GM12878 (cell line): Measurements from ENCODE around the gene ADARB1. TPM values are rescaled to one million over a fixed set of nuclear protein-coding genes. Genes with fewer than 3 reads are reported as not detected.

ENCODE experiments used
- ATAC-seq: fragments of 200-7000 bp; cut with Tn5 transposase; 3 replicates; pipeline ENCODE4 v1.9.1; 2020; ENCODE audit warnings: mild to moderate bottlenecking, moderate library complexity
- BruUV-seq: library from RNA; stranded (reverse); fragments of 400-500 nt; replicated peaks from 2 replicates; lab custom pipeline; 2021; lab: Mats Ljungman, UMichigan
- CTCF ChIA-PET: fragments of 300-600 bp; sonication (Branson Sonifier 250); formaldehyde crosslinking; extraction: SDS; loops from one replicate; lab custom pipeline; 2021; ENCODE audit warnings: inconsistent platforms; lab: Yijun Ruan, JAX
- POLR2A ChIA-PET: fragments of 350-600 bp; formaldehyde crosslinking; extraction: SDS; loops from one replicate; lab custom pipeline; 2021; ENCODE audit warnings: inconsistent platforms; lab: Charles Lee
- RAD21 ChIA-PET: fragments of 300-600 bp; sonication (Branson Sonifier 250); formaldehyde crosslinking; loops from one replicate; lab custom pipeline; 2023; ENCODE audit warnings: antibody characterized with exemption; ENCODE audit not compliant: unreplicated experiment; lab: Charles Lee
- SMC1A ChIA-PET: fragments of 300-600 bp; sonication (Branson Sonifier 250); formaldehyde crosslinking; loops from one replicate; lab custom pipeline; 2023; ENCODE audit not compliant: unreplicated experiment, uncharacterized antibody; lab: Charles Lee
- DNase-seq: peaks from one replicate; pipeline ENCODE4 v3.0.0-alpha.2; 2011; ENCODE audit warnings: low read depth, low spot score
- FAIRE-seq: peaks from 3 replicates; lab custom pipeline; 2011; peaks lifted over from hg19 to GRCh38; lab: Jason Lieb, UNC
- H2AFZ ChIP-seq: 2 replicates; pipeline ENCODE4 v1.6.0; 2011; ENCODE audit warnings: low read depth, low read length, control low read depth; ENCODE audit not compliant: control insufficient read depth
- H3K27ac ChIP-seq: 2 replicates; pipeline ENCODE4 v1.5.1; 2011; ENCODE audit warnings: control low read depth; ENCODE audit not compliant: control insufficient read depth, insufficient read depth
- H3K27me3 ChIP-seq, 2 experiments: replicated peaks in 1 of 2; 2 replicates each; pipeline versions ENCODE4 v1.6.0 to v1.6.1; 2011; ENCODE audit warnings: low read length in 1 of 2; ENCODE audit not compliant: control insufficient read depth in 2 of 2, insufficient read depth in 2 of 2
- H3K36me3 ChIP-seq, 2 experiments: 2 replicates each; pipeline ENCODE4 v1.5.1; 2011; ENCODE audit warnings: low read length in 1 of 2; ENCODE audit not compliant: control insufficient read depth in 2 of 2, insufficient read depth in 2 of 2
- H3K4me1 ChIP-seq: 2 replicates; pipeline ENCODE4 v1.6.1; 2011; ENCODE audit warnings: mild to moderate bottlenecking, low read length, moderate library complexity, mixed read lengths; ENCODE audit not compliant: control insufficient read depth, insufficient read depth
- H3K4me2 ChIP-seq: 2 replicates; pipeline ENCODE4 v1.6.0; 2011; ENCODE audit warnings: control low read depth; ENCODE audit not compliant: control insufficient read depth, insufficient read depth
- H3K4me3 ChIP-seq: fragments of 200-600 bp; sonication (generic); 2 replicates; pipeline ENCODE4 v1.5.1; 2016
- H3K79me2 ChIP-seq: 2 replicates; pipeline ENCODE4 v1.6.0; 2011; ENCODE audit warnings: low read length; ENCODE audit not compliant: control insufficient read depth, insufficient read depth
- H3K9ac ChIP-seq: 2 replicates; pipeline ENCODE4 v1.8.0; 2011; ENCODE audit warnings: low read length, control low read depth, mixed read lengths; ENCODE audit not compliant: control insufficient read depth, insufficient read depth
- H3K9me3 ChIP-seq: replicated peaks from 3 replicates; pipeline ENCODE4 v1.5.1; 2011; ENCODE audit warnings: mild to moderate bottlenecking, low read length; ENCODE audit not compliant: control insufficient read depth, insufficient read depth
- H4K20me1 ChIP-seq: 2 replicates; pipeline ENCODE4 v1.6.0; 2011; ENCODE audit not compliant: control insufficient read depth, insufficient read depth
- BACH1 ChIP-seq: fragments of 450-650 bp; IDR thresholded peaks from 2 replicates; pipeline ENCODE4 v1.6.1; 2017; ENCODE audit warnings: mild to moderate bottlenecking, borderline replicate concordance
- E2F8 ChIP-seq: fragments of 450-650 bp; IDR thresholded peaks from 2 replicates; pipeline ENCODE4 v1.6.1; 2018; ENCODE audit warnings: mild to moderate bottlenecking, low read depth, moderate library complexity; ENCODE audit not compliant: partially characterized antibody
- JUNB ChIP-seq: IDR thresholded peaks from 2 replicates; pipeline ENCODE4 v1.6.1; 2016; ENCODE audit warnings: antibody characterized with exemption, mild to moderate bottlenecking
- PAX5 ChIP-seq: IDR thresholded peaks from 2 replicates; pipeline ENCODE4 v1.6.1; 2011; ENCODE audit warnings: low read depth, low read length, borderline replicate concordance
- ZNF207 ChIP-seq: fragments of 450-650 bp; IDR thresholded peaks from 2 replicates; pipeline ENCODE4 v1.6.1; 2014; ENCODE audit warnings: antibody characterized with exemption, mild to moderate bottlenecking, borderline replicate concordance
- ZNF24 ChIP-seq: fragments of 450-650 bp; IDR thresholded peaks from 2 replicates; pipeline ENCODE4 v1.6.1; 2017; ENCODE audit warnings: antibody characterized with exemption, mild to moderate bottlenecking
- ZSCAN29 ChIP-seq: fragments of 450-650 bp; IDR thresholded peaks from 2 replicates; pipeline ENCODE4 v1.6.1; 2017; ENCODE audit warnings: mild to moderate bottlenecking, moderate library complexity
- WGBS: methylation state at CpG from one replicate; pipeline ENCODE4 v1.1.6; 2016; ENCODE audit warnings: low lambda C conversion rate; ENCODE audit not compliant: insufficient replicate concordance, insufficient coverage; ENCODE audit errors: missing lambda C conversion rate; 5-methylcytosine and 5-hydroxymethylcytosine counted together
- in situ Hi-C: fragments of 300-500 bp; cut with MboI; formaldehyde crosslinking; loops from 9 replicates; pipeline ENCODE4 v1.14.3; 2018; ENCODE audit warnings: mixed read lengths
- intact Hi-C: fragments of 100-400 bp; cut with micrococcal nuclease; formaldehyde crosslinking; loops from one replicate; pipeline ENCODE4 v1.14.2; 2022; ENCODE audit not compliant: unreplicated experiment
- polyA plus RNA-seq, 11 experiments: library from polyadenylated mRNA; depleted of rRNA in 4 of 11; unstranded in 6 of 11; stranded (reverse) in 5 of 11; fragments of >200 nt; fragmentation: Nextera tagmentation in 4 of 11; fragmentation: Illumina TruSeq in 1 of 11; extraction: Ambion mirVana in 4 of 11; extraction: Trizol in 1 of 11; gene quantifications; 1 replicate in 1 of 11; 2 replicates in 10 of 11; pipeline versions ENCODE4 v1.2.1 to v1.2.3, GENCODE V29; 2011 to 2016; ENCODE audit warnings: inconsistent platforms in 2 of 11, missing spikeins in 2 of 11, low read depth in 1 of 11
- total RNA-seq, 4 experiments: library from RNA; depleted of rRNA in 3 of 4; stranded (reverse); fragments of >200 nt in 3 of 4; fragmentation: Illumina TruSeq in 1 of 4; extraction: Trizol in 1 of 4; gene quantifications; 2 replicates each; pipeline versions ENCODE4 v1.2.1 to v1.2.3, GENCODE V29; 2013 to 2021
- TF ChIP-seq, protein P1 (sequence below): IDR thresholded peaks from 2 replicates; pipeline ENCODE4 v1.6.1; 2012; ENCODE audit warnings: low read length, inconsistent platforms

ADARB1 gene
- total and polyA plus RNA-seq, 10 of the 15 experiments (the other 5 are each of a cell fraction or from before 2014, with no cell fraction given): 5.7 to 61.7 (median 25.3) TPM

DNA sequence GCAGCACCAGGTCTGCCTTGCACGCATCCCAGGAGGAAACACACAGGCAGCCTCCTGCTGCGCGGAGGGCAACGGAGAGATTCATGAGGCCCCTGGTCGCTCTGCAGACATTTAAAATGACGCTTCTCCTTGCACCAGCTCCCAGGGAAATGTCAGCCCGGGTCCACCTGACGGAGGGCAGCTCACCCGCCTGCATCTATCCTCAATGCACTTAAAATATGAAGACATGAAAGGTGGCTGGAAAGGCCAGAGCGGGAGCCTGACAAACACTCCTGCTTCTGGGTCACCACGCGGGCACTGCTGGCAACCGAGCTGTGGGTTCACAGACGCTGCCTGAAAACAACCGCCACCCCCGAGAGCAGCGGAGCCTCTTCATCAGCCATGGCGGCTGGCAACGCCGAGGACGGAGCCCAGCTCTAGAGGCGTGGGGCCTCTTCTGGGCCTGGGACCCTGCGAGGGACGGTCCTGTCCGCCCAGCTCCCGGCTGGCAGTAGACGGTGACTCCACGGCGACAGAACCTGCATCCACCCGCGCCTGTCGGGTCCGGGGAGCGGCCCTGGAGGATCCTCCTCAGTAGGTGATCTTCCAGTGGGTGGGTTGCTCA lies 190.6 kb downstream of the ADARB1 start:
- CTCF ChIA-PET: interaction anchor here (0.7 kb wide), 1 partner anchor 137 kb away, joined by 3 read pairs; no protein-coding TSS in a partner anchor
- DNase-seq (no peak), FAIRE-seq (no peak), ATAC-seq (no peak)
- Histone ChIP-seq H3K4me1 (peaks cover 5% of the 10 kb centered on the region), H3K4me2 (no peak overlapping the region), H3K9ac (no peak overlapping the region), H4K20me1 (no peaks in the 10 kb centered on the region), H3K27me3 (no peaks in the 10 kb centered on the region), H3K36me3 (peaks cover 10 to 17% of the 10 kb centered on the region in 2 experiments; a peak in 3 of 4 replicates), H3K27ac (no peak overlapping the region), H3K9me3 (no peaks in the 10 kb centered on the region; the same call in 2 of the 3 replicates), H3K4me3 (no peak overlapping the region), H2AFZ (no peak overlapping the region), H3K79me2 (no peaks in the 10 kb centered on the region)
- RAD21 ChIA-PET: no interaction called here
- WGBS: 98% methylated on average over 34 of the region's 34 CpGs
- in situ Hi-C loops (no loop called here), intact Hi-C loops (no loop called here)
- POLR2A ChIA-PET: no interaction called here
- no TSS peak for BruUV-seq
- SMC1A ChIA-PET: no interaction called here
- no peak for TF ChIP-seq JUNB
- TF ChIP-seq, protein P1, sequence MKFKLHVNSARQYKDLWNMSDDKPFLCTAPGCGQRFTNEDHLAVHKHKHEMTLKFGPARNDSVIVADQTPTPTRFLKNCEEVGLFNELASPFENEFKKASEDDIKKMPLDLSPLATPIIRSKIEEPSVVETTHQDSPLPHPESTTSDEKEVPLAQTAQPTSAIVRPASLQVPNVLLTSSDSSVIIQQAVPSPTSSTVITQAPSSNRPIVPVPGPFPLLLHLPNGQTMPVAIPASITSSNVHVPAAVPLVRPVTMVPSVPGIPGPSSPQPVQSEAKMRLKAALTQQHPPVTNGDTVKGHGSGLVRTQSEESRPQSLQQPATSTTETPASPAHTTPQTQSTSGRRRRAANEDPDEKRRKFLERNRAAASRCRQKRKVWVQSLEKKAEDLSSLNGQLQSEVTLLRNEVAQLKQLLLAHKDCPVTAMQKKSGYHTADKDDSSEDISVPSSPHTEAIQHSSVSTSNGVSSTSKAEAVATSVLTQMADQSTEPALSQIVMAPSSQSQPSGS: no peak
- no peak for TF ChIP-seq ZSCAN29
- no peak for TF ChIP-seq ZNF207
- TF ChIP-seq ZNF24: no peak
- TF ChIP-seq E2F8: no peak
- TF ChIP-seq PAX5: no peak
- TF ChIP-seq BACH1: no peak
